NCI-H2227 treated with DMSO at 0.1 percent for 48 hours (cell line): ENCODE results near the gene UBE2D4.
"Not testable (repeated sequence)": the region's sequence is repeated elsewhere in the genome, so short reads cannot be mapped to it uniquely, and the experiment has no call there.

ENCODE experiments used
- DNase-seq: peaks from one replicate; lab custom pipeline; 2025; lab: John Stamatoyannopoulos, UW

Gene UBE2D4

DNA sequence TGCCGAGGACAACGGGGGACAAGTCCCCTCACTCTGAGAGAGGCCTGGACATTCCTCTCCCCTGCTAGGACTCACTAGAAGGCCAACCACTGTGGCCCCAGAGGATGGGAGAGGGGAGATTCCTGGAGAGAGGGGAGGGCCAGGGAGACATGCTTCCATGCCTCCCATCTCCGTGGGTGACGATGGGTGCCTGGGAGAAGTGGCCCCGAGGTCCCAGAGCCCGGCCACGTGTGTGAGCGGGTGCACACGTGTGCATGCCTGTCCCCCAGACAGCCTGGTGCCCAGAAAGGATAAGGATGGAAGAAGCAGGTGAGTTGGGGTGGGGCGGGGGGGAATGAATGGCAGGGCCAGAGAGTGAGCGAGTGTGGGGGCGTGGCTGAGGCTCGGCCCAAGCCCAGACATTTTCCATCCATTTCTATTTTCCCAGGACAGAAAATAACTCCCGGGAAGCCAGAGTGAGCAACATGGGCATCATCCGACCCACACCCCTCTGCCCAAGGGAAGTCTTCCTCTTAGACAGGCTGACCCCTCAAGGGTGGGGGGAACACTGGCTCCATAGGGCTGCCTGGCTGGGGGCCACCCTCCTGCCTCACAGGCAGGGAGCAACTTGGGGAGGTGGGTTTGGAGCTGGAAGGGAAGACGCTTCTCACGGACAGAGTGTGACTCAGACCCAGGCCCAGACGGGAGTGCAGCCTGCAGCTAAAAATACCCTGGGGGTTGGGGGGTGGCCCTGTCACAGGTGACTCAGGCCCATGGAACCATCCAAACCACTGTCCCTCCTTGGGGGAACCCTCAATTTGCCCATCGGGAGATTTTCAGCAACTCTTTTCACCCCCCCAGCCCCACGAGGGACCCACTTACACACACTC, 42.2 kb downstream of the UBE2D4 start:
- not testable (repeated sequence) for DNase-seq

DNA sequence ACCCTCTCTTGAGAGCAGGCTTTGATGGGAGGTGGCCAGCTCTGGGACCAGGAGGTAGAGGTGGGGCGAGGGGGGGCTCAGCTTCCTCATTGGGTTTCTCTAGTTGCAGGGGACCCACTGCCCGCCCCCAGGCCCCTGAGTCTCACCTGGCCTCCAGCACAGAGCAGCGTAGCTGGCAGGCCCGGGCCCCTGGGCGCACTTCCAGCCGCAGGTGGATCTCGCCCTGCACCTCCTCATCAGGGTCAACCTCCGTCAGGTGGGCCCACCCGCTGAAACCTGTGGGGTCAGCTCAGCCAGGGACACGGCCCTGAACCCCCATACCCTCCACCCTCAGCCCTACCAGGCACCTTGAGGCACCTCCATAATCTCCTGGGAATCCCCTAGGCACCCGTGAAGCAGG, 43.4 kb downstream of the UBE2D4 start:
- not testable (repeated sequence) for DNase-seq

DNA sequence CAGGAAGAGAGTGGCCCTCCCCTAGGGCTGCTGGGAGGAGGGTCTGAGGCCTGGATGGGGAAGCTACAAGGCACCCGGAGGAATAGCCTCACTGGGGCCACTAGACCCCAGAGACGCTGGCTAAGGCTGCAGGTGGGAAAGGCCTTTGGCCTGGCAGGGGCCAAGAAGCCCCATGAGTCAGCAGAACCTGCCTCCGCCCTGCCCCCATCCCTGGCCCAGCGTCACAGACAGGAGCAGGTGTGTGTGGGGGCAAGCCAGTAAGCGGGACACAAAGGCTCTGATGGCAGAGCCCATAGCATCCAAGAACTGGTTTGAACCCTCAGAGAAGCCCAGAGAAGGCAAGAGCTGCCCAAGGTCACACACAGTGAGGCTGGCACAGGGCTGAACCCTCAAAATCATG, 44.5 kb downstream of the UBE2D4 start:
- DNase-seq: not testable (repeated sequence)

DNA sequence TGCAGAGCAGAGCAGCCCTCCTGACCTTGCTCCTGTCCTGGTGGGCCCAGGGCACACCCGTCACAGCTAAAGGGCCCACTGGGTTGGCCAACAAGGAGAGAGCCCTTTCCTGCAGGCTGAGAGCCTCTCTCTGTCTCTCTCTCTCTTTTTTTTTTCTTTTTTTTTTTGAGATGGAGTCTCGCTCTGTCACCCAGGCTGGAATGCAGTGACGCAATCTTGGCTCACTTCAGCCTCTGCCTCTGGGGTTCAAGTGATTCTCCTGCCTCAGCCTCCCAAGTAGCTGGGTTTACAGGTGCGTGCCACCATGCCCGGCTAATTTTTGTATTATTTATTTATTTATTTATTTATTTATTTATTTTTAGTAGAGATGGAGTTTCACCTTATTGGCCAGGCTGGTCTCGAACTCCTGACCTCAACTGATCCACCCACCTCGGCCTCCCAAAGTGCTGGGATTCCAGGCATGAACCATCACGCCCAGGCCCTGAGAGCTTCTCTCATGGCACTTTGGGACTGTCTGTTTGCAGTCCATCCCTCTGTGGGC, 47.9 kb downstream of the UBE2D4 start:
- not testable (repeated sequence) for DNase-seq

DNA sequence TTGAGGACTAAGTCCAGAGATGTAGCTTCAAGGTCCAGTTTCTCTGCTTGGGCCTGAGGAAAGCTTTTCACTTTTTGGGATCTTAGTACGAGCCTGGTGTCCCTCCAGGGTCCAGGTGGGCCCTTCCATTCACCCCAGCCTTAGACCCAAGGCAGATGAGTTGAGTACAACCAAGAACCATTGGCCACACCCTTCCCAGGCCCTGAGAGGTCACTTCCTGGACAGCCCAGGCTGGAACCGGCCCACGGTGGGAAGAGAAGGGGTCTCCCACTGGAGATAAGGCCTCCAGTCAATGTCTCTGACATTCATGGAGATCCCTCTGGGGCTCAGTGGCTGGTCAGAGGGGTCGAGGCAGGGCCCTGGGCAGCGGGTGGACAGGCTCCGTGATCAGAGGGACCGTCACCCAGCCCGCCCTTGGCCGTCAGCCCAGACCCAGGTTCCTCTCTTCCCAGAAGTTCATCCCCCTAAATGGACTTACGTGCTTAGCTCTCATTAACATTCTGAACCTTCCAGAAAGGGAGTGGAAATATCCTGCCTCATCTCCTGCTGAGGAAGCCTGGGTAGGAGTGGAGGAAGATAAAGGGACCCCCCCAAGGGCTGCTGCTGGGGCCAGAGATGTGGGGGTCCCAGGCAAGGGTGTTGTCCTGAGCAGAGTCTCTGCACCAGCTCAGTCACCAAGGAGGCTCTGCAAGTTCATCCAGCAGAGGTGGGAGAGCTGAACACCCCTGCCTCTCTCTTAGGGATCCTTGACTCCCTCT, 48.7 kb downstream of the UBE2D4 start:
- DNase-seq: not testable (repeated sequence)

DNA sequence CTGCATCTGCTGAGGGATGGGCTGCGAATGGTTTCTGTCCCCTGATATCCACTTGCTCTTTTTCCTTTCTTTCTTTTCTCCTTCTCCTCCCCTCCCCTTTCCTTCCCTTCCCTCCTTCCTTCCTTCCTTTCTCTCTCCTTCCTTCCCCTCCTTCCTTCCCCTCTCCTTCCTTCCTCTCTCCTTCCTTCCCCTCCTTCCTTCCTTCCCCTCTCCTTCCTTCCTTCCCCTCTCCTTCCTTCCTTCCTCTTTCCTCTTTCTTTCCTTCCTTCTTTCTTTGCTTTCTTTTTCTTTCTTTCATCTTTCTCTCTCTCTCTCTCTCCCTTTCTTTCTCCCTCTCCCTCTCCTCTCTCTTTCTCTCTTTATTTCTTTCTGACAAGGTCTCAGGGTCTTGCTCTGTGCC, 51.3 kb downstream of the UBE2D4 start:
- no peak for DNase-seq

DNA sequence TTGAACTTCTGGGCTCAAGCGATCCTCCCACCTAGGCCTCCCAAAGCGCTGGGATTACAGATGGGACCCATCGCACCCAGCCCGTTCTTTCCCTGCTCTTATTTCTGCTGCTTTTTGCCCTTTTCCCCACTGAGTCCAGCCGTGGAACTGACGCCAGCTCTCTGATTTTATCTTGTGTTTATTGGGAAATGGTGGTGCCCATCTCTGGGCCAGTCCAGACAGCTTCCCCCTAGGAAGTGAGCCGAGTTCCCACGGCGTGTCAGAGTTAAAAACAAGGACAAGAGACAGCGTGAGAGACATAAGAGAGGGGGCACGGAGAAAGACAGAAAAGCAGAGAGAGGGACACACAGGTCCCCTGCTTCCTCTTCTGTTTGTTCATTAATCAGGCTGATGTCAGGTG, 51.9 kb downstream of the UBE2D4 start:
- not testable (repeated sequence) for DNase-seq

DNA sequence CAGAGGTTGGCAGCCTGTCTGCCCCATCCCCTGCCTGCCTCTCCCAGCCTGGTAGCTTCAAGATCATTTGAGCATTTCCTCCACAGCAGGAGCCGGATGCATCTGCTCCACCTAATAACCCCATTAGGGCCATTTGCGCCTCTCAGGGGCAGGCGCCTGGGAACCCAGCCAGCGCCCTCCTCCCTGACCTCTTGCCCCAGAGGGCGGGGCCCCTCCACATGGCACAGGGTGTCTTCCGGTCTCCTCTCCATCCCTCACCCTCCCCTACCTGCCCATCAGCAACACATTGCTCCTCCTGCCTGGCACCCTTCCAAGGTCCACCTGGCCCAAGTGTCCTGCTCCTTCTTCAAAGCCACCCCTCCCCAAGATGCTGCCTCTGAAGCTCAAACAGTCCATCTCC, 56.6 kb downstream of the UBE2D4 start:
- not testable (repeated sequence) for DNase-seq

DNA sequence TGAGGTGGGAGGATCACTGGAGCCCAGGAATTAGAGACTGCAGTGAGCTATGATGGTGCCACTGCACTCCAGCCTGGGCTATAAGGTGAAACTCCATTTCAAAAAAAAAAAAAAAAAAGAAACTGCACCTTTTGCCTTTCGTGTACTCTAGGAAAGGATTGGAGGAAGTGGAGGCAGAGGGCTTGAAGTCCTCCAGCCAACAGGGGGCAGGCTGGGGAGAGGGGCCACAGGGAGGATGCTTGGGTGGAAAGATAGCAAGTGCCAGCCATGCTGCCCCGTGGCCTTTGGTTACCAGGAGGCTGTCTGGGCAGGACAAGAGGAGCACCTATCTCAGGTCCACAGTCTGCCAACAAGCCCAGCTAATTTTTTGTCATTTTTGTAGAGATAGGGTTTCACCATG, 57.5 kb downstream of the UBE2D4 start:
- not testable (repeated sequence) for DNase-seq

DNA sequence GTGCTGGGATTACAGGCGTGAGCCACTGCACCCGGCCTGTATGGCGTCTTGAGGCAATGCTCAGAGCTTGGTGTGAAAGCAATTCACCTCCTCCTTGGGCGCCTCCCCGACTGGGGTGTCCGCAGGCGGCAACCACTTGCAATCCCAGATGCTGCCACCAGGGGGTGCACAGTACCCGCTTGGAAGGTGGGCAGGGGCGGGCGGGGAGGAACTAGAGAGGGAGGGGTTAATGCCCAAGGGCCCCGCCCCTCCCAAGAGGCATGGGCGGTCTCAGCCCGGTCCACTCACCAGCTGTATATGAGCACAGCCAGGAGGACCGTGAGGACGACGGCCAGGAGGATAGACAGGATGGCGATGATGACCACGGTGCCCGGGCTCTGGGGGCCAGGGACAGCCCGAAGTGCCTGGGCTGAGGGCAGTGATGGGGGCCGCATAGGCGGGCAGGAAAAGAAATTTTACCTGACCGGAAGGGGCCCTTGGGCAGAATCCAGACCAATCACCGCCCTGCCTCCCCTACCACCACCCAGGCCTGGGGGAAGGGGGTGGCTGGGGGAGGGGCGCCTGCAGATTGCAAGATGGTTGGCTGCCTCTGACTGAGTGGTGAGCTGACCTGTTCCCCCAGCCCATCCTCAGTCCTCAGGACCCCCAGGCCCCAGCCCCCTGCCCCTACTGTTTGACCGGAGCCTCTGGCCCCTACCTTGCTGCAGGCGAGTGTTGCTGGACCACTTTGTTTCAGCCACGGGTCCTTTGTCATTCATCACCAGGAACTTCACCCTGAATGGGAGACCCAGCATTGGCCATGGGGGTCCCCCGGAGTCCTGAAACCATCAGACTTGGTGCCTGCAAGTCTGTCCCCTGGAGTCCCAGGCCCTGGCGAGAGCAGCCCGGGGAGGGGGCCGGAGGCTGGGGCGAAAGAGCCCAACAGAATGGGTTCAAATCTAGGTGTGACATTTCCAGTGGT, 59.9 kb downstream of the UBE2D4 start:
- DNase-seq: not testable (repeated sequence)

DNA sequence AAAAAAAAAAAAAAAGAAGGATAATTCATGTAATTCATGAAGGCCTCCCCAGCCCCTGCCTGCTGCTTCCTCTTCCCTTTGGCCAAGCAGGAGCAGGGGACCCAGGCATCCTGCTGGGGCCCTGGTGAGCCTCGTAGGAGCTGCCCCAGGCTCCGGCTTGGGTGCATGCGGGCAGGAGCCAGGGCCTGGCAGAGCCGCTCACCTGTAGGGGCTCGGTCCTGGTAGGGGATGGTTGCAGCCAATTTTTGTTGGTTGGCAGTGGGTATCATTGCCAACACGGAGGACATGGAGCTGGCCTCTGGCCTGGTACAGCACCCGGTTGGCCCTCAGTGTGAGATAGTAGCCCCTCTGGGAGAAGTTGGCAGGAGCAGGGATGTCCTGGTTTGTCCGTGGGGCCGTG, 61.2 kb downstream of the UBE2D4 start:
- DNase-seq: not testable (repeated sequence)

DNA sequence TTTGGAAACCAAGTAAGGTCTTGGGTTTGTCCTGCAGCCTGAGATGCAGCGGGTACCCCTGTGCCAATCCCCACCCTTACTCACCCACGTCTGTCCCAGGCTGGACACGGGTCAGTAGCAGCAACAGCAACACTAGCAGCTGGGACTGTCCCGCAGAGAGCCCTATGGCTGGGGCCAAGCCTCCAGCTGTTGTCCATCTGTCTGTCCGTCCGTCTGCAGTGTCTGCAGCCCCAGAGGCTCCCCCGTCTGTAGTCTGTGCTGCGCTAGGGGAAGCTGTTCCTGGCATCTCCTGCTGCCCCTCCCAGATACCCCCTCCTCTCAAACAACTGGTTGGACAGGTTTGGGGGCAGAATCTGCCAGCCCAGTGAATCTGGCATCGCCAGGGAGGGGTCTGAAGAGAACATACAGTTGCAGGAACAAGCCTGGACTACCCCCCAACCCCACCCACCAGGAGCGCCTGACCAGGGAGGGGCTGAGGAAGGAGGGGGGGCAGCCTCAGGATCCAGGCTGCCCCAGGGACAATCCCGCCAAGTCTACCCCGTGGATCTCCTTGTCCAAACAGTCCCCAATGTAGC, 63.9 kb downstream of the UBE2D4 start:
- DNase-seq: not testable (repeated sequence)

DNA sequence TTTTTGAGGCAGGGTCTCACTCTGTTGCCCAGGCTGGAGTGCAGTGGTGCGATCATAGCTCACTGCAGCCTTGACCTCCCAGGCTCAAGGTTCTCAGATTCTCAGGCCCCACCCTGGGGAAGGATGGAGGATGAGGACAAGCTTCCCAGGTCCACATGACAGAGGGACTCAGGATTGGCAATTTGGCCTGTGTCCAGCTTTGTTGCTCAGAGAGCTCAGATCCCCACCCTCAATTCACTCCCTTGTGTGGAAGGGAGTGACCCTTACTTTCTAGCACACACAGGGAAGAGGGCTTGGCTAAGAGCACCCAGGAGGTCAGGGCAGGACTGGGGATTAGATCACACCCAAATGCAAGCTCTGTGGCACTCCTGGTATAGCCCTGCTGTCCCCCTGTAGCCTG, 64.6 kb downstream of the UBE2D4 start:
- DNase-seq: not testable (repeated sequence)

DNA sequence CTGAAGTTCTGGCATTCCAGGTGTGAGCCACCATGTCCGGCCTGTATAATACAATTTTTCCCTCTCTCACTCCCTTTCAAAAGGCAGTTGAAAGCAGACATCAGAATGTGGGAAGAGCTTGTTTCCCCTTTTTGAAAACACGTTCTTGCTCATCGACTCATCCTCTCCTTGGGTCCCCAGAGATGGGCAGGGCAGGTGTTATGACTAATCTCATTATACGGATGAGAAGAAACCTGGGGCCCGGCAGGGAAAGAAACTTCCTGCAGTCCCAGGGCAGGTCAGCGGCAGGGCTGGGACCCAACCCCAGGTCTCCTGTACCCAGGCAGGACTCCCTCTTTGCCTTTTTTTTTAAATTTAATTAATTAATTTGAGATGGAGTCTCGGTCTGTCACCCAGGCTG, 66.7 kb downstream of the UBE2D4 start:
- DNase-seq: not testable (repeated sequence)

DNA sequence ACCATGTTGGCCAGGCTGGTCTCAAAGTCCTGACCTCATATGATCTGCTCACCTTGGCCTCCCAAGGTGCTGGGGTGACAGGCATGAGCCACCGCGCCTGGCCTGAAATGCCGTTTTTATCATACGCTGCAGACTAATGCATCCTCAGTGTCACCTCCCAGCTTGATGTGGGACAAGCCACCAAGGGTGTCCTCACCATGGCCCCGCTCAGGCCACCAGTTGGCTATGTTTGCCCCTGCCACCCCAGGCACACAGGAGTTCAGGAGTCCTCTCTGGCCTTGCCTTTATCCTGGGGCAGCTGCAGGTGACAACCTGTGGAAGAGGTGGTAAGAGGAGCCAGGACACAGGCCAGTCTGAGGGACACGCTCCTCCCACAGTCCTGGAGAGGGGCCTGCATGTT, 68.4 kb downstream of the UBE2D4 start:
- not testable (repeated sequence) for DNase-seq

DNA sequence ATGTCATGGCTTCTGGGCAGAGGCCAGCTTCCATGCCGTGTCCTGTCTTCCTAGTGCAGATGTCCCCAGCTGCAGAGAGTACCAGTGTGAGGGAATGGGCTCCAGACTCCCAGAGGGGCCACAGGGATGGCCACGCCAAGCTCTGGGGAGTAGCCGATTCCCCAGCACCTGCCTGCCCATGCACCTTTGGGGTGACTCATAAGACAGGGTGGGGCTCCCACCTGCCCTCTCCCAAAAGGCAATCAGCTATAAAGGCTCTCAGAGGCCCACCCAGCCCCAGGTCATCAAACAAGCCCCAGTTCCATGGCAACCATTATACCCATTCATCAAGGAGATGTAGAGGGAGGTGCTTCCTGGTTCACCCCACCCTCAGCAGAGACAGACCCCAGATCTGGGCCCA, 71.3 kb downstream of the UBE2D4 start, which contains the start of gene SPDYE1:
TSS of gene SPDYE1 (plus strand) at position 366 of the 400 bp plus-strand sequence. CDS start 2,053 bp downstream, outside the sequence.
- DNase-seq: not testable (repeated sequence)
